GM21367 (cell line): ENCODE results near the gene SMPD3.

Experiments
- ATAC-seq: cut with Tn5 transposase; IDR thresholded peaks from one replicate; pipeline ENCODE4 v1.9.1; 2021; ENCODE audit not compliant: unreplicated experiment

SMPD3 gene

GRCh38 chr16:68408428-68408827, 39.9 kb downstream of the SMPD3 start:
- no peak for ATAC-seq

- no peak for ATAC-seq
Measured at GRCh38 chr16:68406458-68407152, 41.7 kb downstream of the SMPD3 start.

DNA sequence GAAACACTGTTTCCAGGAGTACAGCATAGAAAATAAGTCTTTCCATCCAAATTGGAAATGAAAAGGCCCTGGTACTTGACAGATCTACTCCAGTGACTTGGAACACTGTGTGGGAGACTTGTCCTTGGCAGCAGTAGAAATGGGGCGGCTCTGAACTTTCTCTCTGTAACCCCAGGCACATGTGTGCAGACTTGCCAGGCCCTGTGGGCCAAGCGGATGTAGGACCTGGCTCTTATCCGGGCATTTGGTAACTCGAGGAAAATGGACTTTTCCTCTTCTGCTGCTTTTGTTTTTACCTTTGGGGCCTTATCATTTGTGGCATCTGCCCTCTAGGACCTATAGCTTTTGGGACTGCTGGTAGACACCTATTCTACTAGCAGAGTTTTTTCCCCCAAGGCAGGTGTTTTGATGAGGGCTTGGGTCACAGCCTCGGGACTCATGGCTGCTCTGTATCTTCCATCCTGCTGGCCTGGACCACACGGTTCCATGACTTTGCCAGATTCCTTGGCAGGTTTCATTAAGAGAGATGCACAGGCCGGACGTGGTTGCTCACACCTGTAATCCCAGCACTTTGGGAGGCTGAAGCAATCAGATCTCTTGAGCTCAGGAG, 43.5 kb downstream of the SMPD3 start:
- ATAC-seq, result no peak

DNA sequence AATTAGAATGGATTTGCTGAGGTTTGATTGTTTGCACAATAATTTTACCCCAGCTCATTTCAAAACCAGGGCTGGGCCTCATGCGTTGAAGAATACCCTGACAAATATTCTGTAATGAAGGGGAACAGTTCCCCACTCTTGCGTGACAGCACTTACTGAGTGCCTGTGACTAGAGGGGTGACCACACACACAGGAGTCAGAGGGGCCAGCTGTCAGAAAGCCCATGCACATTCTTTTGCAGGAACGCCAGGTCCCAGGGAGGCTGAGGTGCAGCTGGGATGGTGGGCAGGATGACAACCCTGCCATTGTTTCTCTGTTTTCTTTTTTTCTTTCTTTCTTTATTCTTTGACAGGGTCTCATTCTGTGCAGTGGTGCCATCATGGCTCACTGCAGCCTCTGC, 44.6 kb downstream of the SMPD3 start:
- ATAC-seq, result no peak

DNA sequence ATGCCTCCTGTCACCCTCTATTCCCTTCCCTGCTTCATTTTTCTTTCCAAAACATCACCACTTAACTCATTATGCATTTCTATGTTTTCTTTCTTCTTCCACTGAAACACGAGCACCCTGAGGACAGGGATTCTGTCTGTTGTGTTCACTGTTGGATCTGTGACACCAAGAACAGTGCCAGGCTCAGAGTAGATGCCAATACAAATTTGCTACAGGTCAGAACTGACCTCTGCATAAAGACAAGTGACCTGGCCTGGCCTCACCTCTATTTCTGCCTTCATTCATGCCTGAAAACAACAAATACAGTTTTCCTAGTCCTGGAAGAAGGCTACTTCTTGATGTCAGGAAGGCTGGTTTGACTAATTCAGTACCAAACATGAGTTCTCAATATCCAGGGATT, 45.1 kb downstream of the SMPD3 start:
- no peak for ATAC-seq

DNA sequence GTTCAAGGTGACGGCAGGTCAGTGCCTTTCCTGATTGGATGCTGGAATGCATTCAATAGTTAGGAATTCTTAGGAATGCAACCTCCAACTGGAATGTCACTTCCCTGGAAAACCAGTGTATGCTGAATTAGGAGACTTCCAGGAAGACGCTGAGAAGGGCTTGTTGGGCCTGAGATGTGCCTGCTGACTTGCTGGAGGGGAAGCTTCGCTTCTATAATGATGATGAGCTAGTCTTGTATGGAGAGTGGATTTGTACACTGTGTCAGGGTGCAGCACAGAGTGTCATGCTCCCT, 45.6 kb downstream of the SMPD3 start:
- ATAC-seq, result no peak

DNA sequence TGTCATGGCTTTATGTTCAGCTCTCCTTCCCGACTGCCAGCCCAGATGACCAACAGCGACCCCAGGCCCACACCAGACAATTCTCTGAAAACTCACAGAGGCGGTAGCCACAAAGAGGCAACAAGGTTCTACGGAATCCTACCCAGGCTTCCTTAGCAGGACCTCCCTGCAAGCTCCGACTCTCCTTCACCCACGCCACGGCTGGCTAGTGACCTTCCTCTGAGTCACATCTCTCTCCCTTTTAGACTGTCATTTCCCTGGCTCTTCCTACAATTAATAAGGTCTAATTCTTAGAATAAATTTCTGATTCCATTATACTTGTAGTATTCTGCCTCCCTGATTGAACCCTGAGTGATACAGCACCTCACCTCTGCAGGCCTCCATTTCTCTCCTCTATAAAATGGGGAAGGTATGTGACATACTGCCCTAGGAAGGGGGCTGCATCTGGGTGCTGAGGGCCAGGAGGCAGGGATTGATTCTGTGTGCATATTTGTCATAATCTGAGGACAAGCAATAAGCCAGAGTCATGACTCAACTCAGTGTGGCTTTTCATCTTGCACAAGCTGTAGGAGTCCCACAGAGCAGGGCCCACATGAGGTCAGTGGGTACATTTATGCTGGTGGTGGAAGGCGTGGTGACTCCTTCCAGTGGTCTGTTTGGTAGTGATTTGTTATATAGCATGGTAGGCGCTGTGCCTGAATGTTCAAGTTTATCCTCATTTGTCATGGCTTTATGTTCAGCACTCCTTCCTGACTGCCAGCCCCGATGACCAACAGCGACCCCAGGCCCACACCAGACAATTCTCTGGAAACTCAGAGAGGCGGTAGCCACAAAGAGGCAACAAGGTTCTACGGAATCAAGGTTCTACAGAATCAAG, 46.2 kb downstream of the SMPD3 start:
- ATAC-seq, result no peak

- no peak for ATAC-seq
Measured at GRCh38 chr16:68400924-68401460, 47.3 kb downstream of the SMPD3 start.

GRCh38 chr16:68400083-68400923, 48.0 kb downstream of the SMPD3 start:
- no peak for ATAC-seq

- ATAC-seq, result no peak
Measured at GRCh38 chr16:68399456-68399855, 48.9 kb downstream of the SMPD3 start.

GRCh38 chr16:68397710-68398201, 50.6 kb downstream of the SMPD3 start:
- ATAC-seq, result no peak

- no peak for ATAC-seq
Measured at GRCh38 chr16:68396481-68396880, 51.8 kb downstream of the SMPD3 start.

GRCh38 chr16:68395815-68396214, 52.5 kb downstream of the SMPD3 start:
- no peak for ATAC-seq

GRCh38 chr16:68395167-68395786, 53.0 kb downstream of the SMPD3 start:
- no peak for ATAC-seq

GRCh38 chr16:68393333-68393732, 55.0 kb downstream of the SMPD3 start:
- ATAC-seq, result no peak

GRCh38 chr16:68389750-68390371, 58.4 kb downstream of the SMPD3 start:
- no peak for ATAC-seq

- no peak for ATAC-seq
Measured at GRCh38 chr16:68389006-68389405, 59.3 kb downstream of the SMPD3 start.

DNA sequence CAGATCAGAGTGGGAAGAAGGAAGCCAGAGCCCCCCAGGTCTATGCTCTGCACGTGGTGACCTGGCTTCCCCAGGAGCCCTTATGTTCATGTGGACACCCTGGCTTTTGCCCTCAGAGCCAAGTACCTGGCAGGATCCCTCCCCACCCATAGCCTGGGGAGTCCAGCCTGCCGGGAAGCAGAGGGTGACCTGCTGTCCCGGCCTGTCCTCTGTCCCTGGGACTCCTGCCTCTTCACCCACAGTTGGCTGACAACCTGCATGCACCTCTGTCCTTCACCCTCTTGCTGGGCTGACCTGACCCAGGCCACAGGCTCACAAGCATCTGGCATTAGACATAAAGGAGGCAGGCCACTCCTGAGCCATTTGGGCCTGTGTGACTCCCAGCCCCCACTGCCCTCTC, 60.2 kb downstream of the SMPD3 start:
- ATAC-seq, result no peak

DNA sequence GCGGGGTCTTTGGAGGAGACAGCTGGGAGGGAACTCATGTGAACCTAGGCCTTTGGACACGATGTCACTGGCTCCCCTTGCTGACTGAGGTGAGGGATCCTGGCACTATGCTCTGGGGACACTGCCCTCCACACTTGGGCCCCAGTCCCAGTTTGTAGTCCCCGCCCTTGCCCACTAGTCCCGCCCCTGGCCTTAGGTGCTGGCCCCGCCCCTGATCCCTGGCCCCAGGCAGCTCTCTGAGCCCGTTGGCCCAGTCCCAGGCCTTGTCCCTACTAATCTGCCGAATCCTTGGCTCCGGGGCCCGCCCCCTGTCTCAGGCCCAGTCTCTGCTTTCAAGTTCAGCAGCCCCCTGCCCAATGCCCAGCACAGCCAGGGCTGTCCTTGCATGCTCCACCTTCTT, 61.0 kb downstream of the SMPD3 start:
- no peak for ATAC-seq

GRCh38 chr16:68386628-68387027, 61.7 kb downstream of the SMPD3 start:
- no peak for ATAC-seq
